HepG2 (cell line): ENCODE results near the gene SNED1. TPM values are rescaled to one million over a fixed set of nuclear protein-coding genes. Genes with fewer than 3 reads are reported as not detected.

Experiments
- ASH2L ChIP-seq: fragments of 300-600, 200-600 bp; sonication (generic); IDR thresholded peaks from 2 replicates; pipeline ENCODE4 v1.7.0; 2017; ENCODE audit warnings: low read depth, mild to moderate bottlenecking, moderate library complexity, mixed read lengths, low read length; ENCODE audit not compliant: insufficient read length
- HMG20A ChIP-seq: IDR thresholded peaks from 2 replicates; pipeline ENCODE4 v1.6.1; 2016; ENCODE audit warnings: borderline replicate concordance
- SMYD3 ChIP-seq: sonication (generic); formaldehyde crosslinking; IDR thresholded peaks from 2 replicates; pipeline ENCODE4 v1.8.1; 2023; ENCODE audit warnings: mild to moderate bottlenecking, missing genetic modification reagents
- SOX5 ChIP-seq: IDR thresholded peaks from 2 replicates; pipeline ENCODE4 v1.6.1; 2016; ENCODE audit warnings: borderline replicate concordance
- SP5 ChIP-seq: IDR thresholded peaks from 2 replicates; pipeline ENCODE4 v1.6.1; 2016; ENCODE audit warnings: low read depth, borderline replicate concordance
- THAP11 ChIP-seq: IDR thresholded peaks from 2 replicates; pipeline ENCODE4 v1.6.1; 2016; ENCODE audit warnings: missing biosample characterization, missing genetic modification reagents
- ZC3H4 ChIP-seq: sonication (generic); formaldehyde crosslinking; IDR thresholded peaks from 2 replicates; pipeline ENCODE4 v1.4.0; 2020; ENCODE audit warnings: missing genetic modification reagents, borderline replicate concordance
- ZNF629 ChIP-seq: sonication (generic); formaldehyde crosslinking; conservative IDR thresholded peaks from 2 replicates; pipeline ENCODE4 v1.5.0; 2020; ENCODE audit warnings: missing genetic modification reagents
- ZNF724P ChIP-seq: sonication (generic); formaldehyde crosslinking; IDR thresholded peaks from 2 replicates; pipeline ENCODE4 v1.8.0; 2022; ENCODE audit warnings: missing genetic modification reagents, borderline replicate concordance
- ZNF772 ChIP-seq: sonication (generic); formaldehyde crosslinking; IDR thresholded peaks from 2 replicates; pipeline ENCODE4 v1.5.0; 2020; ENCODE audit warnings: mild to moderate bottlenecking, missing genetic modification reagents
- polyA plus RNA-seq, 8 experiments: library from polyadenylated mRNA; depleted of rRNA in 3 of 8; stranded (reverse) in 7 of 8; unstranded in 1 of 8; fragments of >200 nt; fragmentation: Illumina TruSeq in 4 of 8; extraction: Trizol in 4 of 8; gene quantifications; 2 replicates each; pipeline versions ENCODE4 v1.2.1 to v1.2.3, GENCODE V29; 2011 to 2016; ENCODE audit warnings: low read depth in 4 of 8, missing spikeins in 1 of 8, mixed read lengths in 1 of 8; ENCODE audit not compliant: insufficient read depth in 1 of 8
- total RNA-seq, 5 experiments: library from RNA; depleted of rRNA; stranded (reverse); fragments of >200 nt; fragmentation: Illumina TruSeq; extraction: Trizol; gene quantifications; 2 replicates each; pipeline ENCODE4 v1.2.3, GENCODE V29; 2016; ENCODE audit warnings: low read depth in 1 of 5
- TF ChIP-seq, protein P1 (sequence below): sonication (generic); formaldehyde crosslinking; conservative IDR thresholded peaks from 2 replicates; pipeline ENCODE4 v1.4.0; 2020; ENCODE audit warnings: mild to moderate bottlenecking, missing genetic modification reagents, moderate library complexity
- TF ChIP-seq, protein P2 (sequence below): sonication (generic); formaldehyde crosslinking; IDR thresholded peaks from 2 replicates; pipeline ENCODE4 v1.8.0; 2022; ENCODE audit warnings: mild to moderate bottlenecking, missing genetic modification reagents, borderline replicate concordance
- TF ChIP-seq, protein P3 (sequence below): sonication (generic); formaldehyde crosslinking; IDR thresholded peaks from 2 replicates; pipeline ENCODE4 v1.8.1; 2022; ENCODE audit warnings: mild to moderate bottlenecking, missing genetic modification reagents
- TF ChIP-seq, protein P4 (sequence below): sonication (generic); formaldehyde crosslinking; IDR thresholded peaks from 2 replicates; pipeline ENCODE4 v1.8.0; 2022; ENCODE audit warnings: mild to moderate bottlenecking, missing genetic modification reagents
- TF ChIP-seq, protein P5 (sequence below): IDR thresholded peaks from 2 replicates; pipeline ENCODE4 v1.4.0; 2020; ENCODE audit warnings: mild to moderate bottlenecking, missing genetic modification reagents

Gene SNED1
- total and polyA plus RNA-seq, 2 of the 13 experiments (the other 11 are each of a cell fraction or from before 2014, with no cell fraction given), result 0.15 to 0.65 TPM

DNA sequence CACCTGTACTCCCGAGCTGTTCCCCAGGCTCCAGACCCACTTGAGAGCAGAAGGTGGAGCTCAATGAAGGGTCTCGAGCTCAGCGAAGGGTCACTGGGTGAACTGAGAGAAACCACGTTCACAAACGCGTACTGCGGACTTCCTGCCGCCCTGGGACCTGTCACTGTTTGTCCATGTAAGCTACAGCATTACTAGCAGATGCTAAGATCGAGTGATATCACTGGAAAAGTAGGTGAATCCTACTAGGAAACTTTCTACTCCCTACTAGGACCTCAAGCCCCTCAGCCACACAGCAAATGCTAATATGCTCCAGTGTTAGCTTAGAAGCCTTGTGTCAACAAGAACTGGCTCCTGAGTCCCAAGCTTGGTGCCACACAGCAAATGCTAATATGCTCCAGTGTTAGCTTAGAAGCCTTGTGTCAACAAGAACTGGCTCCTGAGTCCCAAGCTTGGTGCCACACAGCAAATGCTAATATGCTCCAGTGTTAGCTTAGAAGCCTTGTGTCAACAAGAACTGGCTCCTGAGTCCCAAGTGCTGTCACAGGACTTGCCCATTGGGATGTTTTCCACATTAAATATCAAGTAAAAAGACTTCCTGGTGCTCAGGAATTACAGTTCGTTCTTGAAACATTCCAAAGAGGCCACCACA, 94.8 kb downstream of the SNED1 start (continued):
- TF ChIP-seq ZC3H4 (0 out of 2 replicates have a peak, but pooled peaks have one; percentile 72), SMYD3 (CRISPR knock-in tag) (peak; percentile 72; the same call in 1 of the 2 replicates), ZNF772 (peak; percentile 91; the same call in 1 of the 2 replicates), SOX5 (CRISPR knock-in tag) (peak; percentile 72), ZNF724P (CRISPR knock-in tag) (peak; percentile 66; the same call in 1 of the 2 replicates), ASH2L (peak; percentile 71), HMG20A (peak; percentile 86), THAP11 (CRISPR knock-in tag) (peak; percentile 79), ZNF629 (peak; percentile 40; the same call in 1 of the 2 replicates), SP5 (peak; percentile 61; the same call in 1 of the 2 replicates)
- TF ChIP-seq, protein P1, sequence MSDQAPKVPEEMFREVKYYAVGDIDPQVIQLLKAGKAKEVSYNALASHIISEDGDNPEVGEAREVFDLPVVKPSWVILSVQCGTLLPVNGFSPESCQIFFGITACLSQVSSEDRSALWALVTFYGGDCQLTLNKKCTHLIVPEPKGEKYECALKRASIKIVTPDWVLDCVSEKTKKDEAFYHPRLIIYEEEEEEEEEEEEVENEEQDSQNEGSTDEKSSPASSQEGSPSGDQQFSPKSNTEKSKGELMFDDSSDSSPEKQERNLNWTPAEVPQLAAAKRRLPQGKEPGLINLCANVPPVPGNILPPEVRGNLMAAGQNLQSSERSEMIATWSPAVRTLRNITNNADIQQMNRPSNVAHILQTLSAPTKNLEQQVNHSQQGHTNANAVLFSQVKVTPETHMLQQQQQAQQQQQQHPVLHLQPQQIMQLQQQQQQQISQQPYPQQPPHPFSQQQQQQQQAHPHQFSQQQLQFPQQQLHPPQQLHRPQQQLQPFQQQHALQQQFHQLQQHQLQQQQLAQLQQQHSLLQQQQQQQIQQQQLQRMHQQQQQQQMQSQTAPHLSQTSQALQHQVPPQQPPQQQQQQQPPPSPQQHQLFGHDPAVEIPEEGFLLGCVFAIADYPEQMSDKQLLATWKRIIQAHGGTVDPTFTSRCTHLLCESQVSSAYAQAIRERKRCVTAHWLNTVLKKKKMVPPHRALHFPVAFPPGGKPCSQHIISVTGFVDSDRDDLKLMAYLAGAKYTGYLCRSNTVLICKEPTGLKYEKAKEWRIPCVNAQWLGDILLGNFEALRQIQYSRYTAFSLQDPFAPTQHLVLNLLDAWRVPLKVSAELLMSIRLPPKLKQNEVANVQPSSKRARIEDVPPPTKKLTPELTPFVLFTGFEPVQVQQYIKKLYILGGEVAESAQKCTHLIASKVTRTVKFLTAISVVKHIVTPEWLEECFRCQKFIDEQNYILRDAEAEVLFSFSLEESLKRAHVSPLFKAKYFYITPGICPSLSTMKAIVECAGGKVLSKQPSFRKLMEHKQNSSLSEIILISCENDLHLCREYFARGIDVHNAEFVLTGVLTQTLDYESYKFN (CRISPR knock-in tag), result peak; percentile 96
- TF ChIP-seq, protein P2, sequence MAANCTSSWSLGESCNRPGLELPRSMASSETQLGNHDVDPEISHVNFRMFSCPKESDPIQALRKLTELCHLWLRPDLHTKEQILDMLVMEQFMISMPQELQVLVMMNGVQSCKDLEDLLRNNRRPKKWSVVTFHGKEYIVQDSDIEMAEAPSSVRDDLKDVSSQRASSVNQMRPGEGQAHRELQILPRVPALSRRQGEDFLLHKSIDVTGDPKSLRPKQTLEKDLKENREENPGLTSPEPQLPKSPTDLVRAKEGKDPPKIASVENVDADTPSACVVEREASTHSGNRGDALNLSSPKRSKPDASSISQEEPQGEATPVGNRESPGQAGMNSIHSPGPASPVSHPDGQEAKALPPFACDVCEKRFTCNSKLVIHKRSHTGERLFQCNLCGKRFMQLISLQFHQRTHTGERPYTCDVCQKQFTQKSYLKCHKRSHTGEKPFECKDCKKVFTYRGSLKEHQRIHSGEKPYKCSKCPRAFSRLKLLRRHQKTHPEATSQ, result 0 out of 2 replicates have a peak, but pooled peaks have one; percentile 57
- TF ChIP-seq, protein P3, sequence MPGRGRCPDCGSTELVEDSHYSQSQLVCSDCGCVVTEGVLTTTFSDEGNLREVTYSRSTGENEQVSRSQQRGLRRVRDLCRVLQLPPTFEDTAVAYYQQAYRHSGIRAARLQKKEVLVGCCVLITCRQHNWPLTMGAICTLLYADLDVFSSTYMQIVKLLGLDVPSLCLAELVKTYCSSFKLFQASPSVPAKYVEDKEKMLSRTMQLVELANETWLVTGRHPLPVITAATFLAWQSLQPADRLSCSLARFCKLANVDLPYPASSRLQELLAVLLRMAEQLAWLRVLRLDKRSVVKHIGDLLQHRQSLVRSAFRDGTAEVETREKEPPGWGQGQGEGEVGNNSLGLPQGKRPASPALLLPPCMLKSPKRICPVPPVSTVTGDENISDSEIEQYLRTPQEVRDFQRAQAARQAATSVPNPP (CRISPR knock-in tag), result peak; percentile 80; the same call in 1 of the 2 replicates
- TF ChIP-seq, protein P4, sequence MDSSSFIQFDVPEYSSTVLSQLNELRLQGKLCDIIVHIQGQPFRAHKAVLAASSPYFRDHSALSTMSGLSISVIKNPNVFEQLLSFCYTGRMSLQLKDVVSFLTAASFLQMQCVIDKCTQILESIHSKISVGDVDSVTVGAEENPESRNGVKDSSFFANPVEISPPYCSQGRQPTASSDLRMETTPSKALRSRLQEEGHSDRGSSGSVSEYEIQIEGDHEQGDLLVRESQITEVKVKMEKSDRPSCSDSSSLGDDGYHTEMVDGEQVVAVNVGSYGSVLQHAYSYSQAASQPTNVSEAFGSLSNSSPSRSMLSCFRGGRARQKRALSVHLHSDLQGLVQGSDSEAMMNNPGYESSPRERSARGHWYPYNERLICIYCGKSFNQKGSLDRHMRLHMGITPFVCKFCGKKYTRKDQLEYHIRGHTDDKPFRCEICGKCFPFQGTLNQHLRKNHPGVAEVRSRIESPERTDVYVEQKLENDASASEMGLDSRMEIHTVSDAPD (CRISPR knock-in tag), result peak; percentile 97
- TF ChIP-seq, protein P5, sequence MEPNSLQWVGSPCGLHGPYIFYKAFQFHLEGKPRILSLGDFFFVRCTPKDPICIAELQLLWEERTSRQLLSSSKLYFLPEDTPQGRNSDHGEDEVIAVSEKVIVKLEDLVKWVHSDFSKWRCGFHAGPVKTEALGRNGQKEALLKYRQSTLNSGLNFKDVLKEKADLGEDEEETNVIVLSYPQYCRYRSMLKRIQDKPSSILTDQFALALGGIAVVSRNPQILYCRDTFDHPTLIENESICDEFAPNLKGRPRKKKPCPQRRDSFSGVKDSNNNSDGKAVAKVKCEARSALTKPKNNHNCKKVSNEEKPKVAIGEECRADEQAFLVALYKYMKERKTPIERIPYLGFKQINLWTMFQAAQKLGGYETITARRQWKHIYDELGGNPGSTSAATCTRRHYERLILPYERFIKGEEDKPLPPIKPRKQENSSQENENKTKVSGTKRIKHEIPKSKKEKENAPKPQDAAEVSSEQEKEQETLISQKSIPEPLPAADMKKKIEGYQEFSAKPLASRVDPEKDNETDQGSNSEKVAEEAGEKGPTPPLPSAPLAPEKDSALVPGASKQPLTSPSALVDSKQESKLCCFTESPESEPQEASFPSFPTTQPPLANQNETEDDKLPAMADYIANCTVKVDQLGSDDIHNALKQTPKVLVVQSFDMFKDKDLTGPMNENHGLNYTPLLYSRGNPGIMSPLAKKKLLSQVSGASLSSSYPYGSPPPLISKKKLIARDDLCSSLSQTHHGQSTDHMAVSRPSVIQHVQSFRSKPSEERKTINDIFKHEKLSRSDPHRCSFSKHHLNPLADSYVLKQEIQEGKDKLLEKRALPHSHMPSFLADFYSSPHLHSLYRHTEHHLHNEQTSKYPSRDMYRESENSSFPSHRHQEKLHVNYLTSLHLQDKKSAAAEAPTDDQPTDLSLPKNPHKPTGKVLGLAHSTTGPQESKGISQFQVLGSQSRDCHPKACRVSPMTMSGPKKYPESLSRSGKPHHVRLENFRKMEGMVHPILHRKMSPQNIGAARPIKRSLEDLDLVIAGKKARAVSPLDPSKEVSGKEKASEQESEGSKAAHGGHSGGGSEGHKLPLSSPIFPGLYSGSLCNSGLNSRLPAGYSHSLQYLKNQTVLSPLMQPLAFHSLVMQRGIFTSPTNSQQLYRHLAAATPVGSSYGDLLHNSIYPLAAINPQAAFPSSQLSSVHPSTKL (CRISPR knock-in tag), result peak; percentile 95
